Measurements from ENCODE around the gene DDR2.

DDR2 gene

DNA sequence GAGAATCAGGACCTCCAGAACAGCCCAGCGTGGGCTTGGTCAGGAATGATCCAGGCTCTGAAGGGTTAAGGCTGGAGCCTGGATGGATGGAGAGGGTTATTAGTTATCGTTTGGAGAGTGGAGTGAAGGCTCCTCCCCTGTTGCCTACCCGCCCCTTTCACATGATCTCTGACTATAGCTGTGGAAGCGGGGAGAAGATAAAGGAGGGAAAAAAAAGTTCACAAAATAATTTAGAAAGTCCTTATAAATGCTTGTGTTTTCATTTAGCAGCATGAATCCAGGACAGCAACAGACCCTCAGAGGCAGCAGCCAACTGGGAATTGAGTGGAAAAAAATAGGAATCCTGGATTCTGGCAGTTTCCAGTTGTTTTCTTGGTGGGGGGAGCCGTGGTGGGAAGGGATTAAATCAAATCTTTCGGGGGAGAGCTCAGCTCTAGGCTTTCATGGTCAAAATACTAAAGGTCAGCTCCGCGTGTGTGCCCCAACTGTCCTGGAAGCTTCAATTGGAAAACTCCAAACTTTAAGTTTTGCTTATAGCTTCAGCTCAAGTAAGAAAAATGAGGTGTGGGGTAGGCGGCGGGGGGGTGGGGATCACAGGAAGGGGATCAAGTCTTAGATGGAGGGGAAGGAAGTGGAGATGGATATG, 595 bp upstream of the DDR2 start:
- no peak for DNase-seq

DNA sequence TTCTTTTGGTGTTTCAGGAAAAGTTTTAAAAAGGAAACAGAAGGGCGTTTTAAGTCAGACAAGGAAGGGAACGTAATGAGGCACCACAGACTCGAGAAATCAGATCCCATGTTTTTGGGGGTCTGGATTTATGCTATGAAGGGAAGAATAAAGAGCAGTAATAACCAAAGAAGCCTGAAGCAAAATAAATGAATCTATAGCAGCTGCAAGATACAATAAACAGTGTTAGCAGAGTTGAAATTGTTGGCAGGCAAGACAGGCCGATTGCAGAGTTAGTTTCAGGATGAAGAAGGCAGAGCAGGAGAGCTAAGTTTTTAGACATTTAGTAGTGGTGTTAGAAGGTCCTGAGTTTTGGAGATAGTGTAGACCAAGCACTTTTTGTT, 425 bp downstream of the DDR2 start:
- no peak for DNase-seq

- no peak for DNase-seq
These were observed 958 bp downstream of the DDR2 start for GRCh38 chr1:162633081-162633762.

- DNase-seq = no peak
These were observed 3.2 kb downstream of the DDR2 start for GRCh38 chr1:162635418-162635817.

- no peak for DNase-seq
These were observed 7.5 kb downstream of the DDR2 start for GRCh38 chr1:162639718-162640117.

DNA sequence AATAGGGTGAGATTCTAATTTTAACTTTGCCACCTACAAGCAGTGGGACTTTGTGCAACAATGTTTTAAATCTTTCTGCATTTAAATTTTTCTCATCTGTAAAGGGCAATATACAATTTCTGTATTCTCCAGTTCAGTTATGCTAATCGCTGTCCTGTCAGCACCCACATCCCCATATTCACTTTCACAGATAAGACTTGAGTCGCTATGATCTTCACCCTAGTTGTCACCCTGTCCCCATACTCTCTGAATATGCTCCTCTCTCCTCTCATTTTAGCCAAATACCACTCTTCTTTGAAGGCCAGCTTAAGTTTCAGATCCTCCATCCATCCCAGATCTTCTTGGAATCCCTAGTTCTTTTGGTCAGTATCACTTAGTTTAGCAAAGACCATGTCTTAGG, 8.8 kb downstream of the DDR2 start:
- no peak for DNase-seq

DNA sequence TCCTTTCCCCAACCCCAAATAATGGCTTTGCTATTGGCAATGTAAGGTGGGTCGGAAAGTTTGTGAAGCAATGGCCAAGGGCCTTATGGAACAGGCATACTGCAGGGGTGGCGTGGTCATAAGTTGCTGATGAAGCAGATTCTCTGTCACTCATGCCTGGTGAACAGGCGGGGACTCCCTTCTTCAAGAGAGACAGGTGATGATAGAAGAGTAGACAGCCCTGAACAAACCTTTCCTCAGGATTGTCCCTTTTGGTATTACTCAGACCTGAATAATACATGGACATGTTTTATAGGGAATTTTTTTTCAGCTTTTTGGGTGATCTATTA, 12.7 kb downstream of the DDR2 start:
- DNase-seq = no peak

DNA sequence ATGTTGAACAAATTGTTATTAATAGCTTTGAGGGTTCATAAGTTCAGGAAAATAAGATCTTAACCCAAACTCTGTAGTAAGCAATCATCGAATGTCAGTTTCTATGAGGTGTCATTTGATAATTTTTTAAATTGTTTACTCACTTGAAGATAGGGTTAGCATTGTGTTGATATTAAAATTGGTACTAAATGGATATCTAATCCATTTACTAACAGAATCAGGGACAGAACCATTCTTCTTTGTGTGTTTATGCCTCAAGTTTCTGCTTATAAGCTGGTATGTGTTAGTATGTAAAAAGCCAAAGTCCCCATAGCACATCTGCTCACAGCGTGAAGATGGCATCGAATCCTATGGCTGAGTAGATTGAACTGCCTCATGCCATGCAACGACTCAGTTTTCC, 13.4 kb downstream of the DDR2 start:
- no peak for DNase-seq

GRCh38 chr1:162649583-162649982, 17.3 kb downstream of the DDR2 start:
- DNase-seq = no peak

GRCh38 chr1:162654915-162655620, 22.8 kb downstream of the DDR2 start:
- no peak for DNase-seq

- DNase-seq = no peak
These were observed 24.0 kb downstream of the DDR2 start for GRCh38 chr1:162656266-162656665.

- DNase-seq = no peak
These were observed 28.3 kb downstream of the DDR2 start for GRCh38 chr1:162660574-162660973.

- no peak for DNase-seq
These were observed 29.1 kb downstream of the DDR2 start for GRCh38 chr1:162661336-162661735.

DNA sequence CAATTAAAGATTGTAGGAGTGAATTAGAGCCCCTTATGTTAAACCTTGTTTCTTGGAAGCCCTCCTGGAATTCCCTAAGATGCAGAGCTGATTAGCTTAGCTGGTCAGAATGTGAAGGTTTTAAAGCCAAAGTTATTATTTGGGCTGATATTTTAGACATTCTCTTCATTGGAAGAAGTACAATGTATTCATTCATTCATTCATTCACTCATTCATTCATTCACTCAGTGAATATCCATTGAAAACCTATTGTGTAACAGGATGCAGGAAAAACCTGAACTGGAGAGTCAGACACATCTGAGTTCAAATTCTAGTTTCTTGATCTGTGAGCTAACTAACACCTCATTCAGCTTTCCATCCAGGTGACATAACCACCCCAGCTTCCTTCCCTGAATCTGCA, 29.7 kb downstream of the DDR2 start:
- DNase-seq = no peak

DNA sequence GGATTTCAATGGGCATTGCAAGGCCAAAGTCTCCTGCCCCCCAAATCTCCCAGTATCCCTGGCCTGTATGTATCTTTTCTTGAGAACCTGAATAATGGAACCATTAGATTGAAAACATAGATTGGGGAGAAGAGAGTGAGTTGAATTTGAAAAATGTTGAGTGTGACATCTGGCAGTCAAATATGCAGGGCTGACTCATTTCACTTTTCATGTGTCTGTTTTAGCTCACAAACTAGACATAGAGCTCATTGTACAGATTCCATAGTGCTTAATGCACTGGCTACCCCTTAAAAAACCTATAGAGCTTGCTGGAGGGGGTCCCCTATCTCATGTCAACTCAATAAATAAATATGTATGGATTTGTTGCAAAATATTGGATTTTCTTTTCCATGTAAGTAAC, 30.8 kb downstream of the DDR2 start:
- DNase-seq = no peak

- DNase-seq = no peak
These were observed 31.4 kb downstream of the DDR2 start for GRCh38 chr1:162663589-162664106.

DNA sequence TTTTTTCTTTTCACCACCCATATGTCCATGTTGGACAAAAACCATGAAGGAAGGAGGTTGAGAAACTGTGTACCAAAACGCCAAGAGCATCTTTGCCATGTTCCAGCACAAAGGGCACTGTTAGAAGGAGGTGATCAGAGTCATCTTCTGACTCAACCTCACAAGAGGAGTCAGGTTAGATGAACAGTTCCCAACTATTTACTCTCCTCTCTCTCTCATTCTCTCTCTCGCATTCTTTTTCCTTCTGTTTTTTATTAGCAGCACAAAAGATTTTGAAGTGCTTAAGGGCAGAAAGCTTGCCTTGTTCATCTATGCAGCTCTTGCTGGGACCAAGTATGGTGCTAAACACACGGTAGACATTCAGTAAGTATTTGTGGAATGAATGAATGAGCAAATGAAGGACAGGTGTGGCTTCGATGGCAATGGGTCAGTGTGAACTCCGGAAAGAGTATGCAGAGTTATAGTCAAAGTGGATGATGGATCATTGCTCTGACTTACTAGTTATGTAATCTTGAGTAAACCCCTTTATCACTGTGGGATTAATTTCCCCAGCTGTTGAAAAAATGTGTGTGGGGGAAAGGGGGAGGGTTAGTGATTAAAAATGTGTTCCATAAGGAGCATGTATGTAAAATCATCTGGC, 33.9 kb downstream of the DDR2 start:
- no peak for DNase-seq

DNA sequence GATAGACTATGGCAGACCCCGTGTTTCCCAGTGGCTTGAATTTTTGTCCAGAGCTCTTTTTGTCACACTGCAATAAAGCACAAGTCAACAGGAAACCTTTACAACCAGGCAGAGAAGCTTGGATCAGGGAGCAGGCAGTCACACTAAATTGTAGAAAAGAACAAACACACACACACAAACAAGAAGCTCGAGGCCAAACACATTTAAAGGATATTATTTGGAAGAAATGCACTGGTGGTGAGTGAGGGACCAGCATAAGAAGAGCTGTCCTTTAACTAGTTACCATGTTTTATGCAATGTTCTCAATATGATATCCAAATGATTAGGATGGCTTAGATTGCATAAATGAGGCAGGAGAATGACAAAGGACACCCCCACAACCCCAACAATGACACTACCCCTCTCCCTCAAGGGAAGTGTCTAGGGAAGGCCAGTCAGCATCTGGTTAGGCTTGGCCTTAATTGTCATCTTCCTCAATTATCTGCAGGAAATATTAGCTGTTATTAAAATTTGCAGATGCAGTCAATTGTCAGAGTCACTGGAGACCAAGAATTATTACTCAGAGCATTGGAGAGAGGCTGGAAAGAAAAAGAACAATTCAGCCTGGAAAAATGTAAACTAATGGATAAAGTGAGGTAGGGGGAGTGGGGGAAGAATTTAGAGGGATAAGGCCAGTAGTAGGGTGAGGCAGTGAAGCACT, 35.3 kb downstream of the DDR2 start:
- DNase-seq = no peak

DNA sequence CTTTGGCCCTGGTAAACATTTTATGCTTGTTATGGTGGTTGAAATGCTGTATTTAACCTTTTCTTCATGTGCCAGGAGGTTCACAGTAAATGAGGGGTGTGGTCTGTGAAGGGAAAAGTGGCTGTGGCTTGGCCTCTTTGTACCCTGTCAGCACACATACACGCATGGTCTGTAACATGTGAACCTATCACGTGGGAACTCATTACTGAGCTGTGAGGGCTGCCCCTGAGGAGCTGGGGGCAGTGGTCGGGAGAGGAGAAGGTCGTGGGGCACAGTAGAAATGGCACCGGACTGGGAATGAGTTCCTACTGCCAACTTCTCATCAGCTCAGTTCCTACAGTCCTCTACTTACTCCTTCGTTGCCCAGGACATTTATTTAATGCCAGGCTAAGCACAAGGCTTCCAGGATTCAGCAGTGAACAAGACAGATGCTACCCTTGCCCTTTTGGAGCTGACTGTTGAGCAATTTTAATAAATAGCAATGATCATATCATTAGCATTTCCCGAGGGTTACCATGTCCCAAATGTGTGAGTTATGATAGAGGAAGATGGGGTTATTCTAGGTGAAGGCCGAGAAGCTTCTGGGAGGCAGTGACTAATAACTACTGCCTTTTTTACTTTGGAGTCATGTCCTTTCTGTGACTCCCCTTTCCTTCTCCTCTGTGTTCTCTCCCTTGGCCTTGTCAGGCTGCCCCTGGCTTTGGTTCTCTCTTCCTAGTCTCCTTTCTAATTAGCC, 38.8 kb downstream of the DDR2 start:
- DNase-seq = no peak

GRCh38 chr1:162671664-162672410, 39.6 kb downstream of the DDR2 start:
- DNase-seq = no peak

DNA sequence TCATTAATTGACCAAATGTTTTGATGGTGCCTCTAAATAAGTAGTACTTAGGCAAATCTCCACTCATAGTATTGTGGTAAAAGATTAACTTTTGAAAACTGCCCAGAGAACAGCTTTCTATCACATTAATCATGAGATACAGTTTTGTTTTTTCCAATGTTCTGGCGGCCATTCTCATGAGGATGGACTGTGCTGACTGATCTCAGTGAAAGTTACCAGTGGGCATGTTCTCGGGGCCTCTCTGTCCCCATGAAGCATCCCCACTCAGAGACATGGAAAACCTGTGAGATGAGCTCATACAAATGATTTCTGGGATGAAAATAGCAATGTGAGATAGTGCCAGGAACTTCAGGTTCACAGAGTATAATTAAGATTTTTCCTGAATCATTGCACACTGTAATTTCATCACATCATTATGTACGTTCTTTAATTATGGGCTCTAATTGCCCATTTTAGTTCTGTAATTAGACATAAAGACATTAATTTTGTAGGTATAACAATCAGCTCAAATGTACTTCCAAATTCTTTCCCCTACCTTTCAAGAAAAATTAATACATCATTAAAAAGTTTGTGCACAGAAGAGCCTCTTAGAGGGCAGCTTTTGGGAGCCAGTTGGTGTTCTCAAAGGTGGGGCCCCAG, 40.5 kb downstream of the DDR2 start:
- no peak for DNase-seq
